Astrocyte (in vitro differentiated cells and primary cell): ENCODE data around the gene RALBP1. TPM values are rescaled to one million over a fixed set of nuclear protein-coding genes. Genes with fewer than 3 reads are reported as not detected.
A peak's percentile ranks its signal among the peaks of the same experiment; 100 is the strongest.

Source experiments
- DNase-seq: peaks from one replicate; pipeline ENCODE4 v3.0.0-alpha.2; 2010; ENCODE audit warnings: low read depth
- FAIRE-seq: peaks from 2 replicates; lab custom pipeline; 2011; peaks lifted over from hg19 to GRCh38; lab: Jason Lieb, UNC
- H2AFZ ChIP-seq: 2 replicates; pipeline ENCODE4 v1.6.0; 2012; ENCODE audit warnings: low read depth, low read length, inconsistent platforms
- H3K27ac ChIP-seq: 2 replicates; pipeline ENCODE4 v1.5.1; 2011; ENCODE audit warnings: low read depth, low read length, inconsistent platforms
- H3K27me3 ChIP-seq: 2 replicates; pipeline ENCODE4 v1.6.0; 2011; ENCODE audit warnings: low read length, inconsistent platforms; ENCODE audit not compliant: insufficient read depth
- H3K36me3 ChIP-seq: 2 replicates; pipeline ENCODE4 v1.5.1; 2011; ENCODE audit warnings: low read length, inconsistent platforms; ENCODE audit not compliant: insufficient read depth
- H3K4me1 ChIP-seq: 2 replicates; pipeline ENCODE4 v1.5.1; 2011; ENCODE audit warnings: low read length, inconsistent platforms; ENCODE audit not compliant: insufficient read depth
- H3K4me2 ChIP-seq: 2 replicates; pipeline ENCODE4 v1.6.0; 2012; ENCODE audit warnings: low read length, inconsistent platforms
- H3K4me3 ChIP-seq: 2 replicates; pipeline ENCODE4 v1.5.1; 2011; ENCODE audit warnings: low read depth, mild to moderate bottlenecking, low read length, inconsistent platforms; ENCODE audit not compliant: insufficient read depth
- H3K79me2 ChIP-seq: 2 replicates; pipeline ENCODE4 v1.6.0; 2012; ENCODE audit warnings: mild to moderate bottlenecking, low read length, inconsistent platforms; ENCODE audit not compliant: insufficient read depth
- H3K9ac ChIP-seq: 2 replicates; pipeline ENCODE4 v1.6.0; 2012; ENCODE audit warnings: mild to moderate bottlenecking, low read length, inconsistent platforms
- H3K9me3 ChIP-seq: 2 replicates; pipeline ENCODE4 v1.5.1; 2012; ENCODE audit warnings: low read depth, mild to moderate bottlenecking, low read length, inconsistent platforms; ENCODE audit not compliant: insufficient read depth
- H4K20me1 ChIP-seq: 2 replicates; pipeline ENCODE4 v1.6.0; 2012; ENCODE audit warnings: low read length, inconsistent platforms; ENCODE audit not compliant: insufficient read depth
- H3K27ac Mint-ChIP-seq: one replicate; pipeline ENCODE4 v1.8.0; 2021; ENCODE audit warnings: mild to moderate bottlenecking, mixed read lengths; ENCODE audit not compliant: unreplicated experiment
- H3K27me3 Mint-ChIP-seq: one replicate; pipeline ENCODE4 v1.8.0; 2021; ENCODE audit warnings: low read depth, mixed read lengths; ENCODE audit not compliant: unreplicated experiment
- H3K36me3 Mint-ChIP-seq: one replicate; pipeline ENCODE4 v1.8.0; 2021; ENCODE audit warnings: low read depth, mixed read lengths; ENCODE audit not compliant: unreplicated experiment
- H3K4me1 Mint-ChIP-seq: one replicate; pipeline ENCODE4 v1.8.0; 2021; ENCODE audit warnings: low read depth, mixed read lengths; ENCODE audit not compliant: unreplicated experiment
- H3K4me3 Mint-ChIP-seq: one replicate; pipeline ENCODE4 v1.8.0; 2021; ENCODE audit warnings: mild to moderate bottlenecking, moderate library complexity, mixed read lengths; ENCODE audit not compliant: unreplicated experiment
- H3K9me3 Mint-ChIP-seq: one replicate; pipeline ENCODE4 v1.8.0; 2021; ENCODE audit warnings: mild to moderate bottlenecking, mixed read lengths; ENCODE audit not compliant: unreplicated experiment
- EZH2 ChIP-seq: IDR thresholded peaks from 2 replicates; pipeline ENCODE4 v1.6.1; 2012; ENCODE audit warnings: mild to moderate bottlenecking, low read length, inconsistent platforms; ENCODE audit not compliant: insufficient read depth
- total RNA-seq: library from RNA; stranded (reverse); gene quantifications from 2 replicates; pipeline ENCODE4 v1.2.1, GENCODE V29; 2021
- TF ChIP-seq, protein P1 (sequence below): IDR thresholded peaks from 2 replicates; pipeline ENCODE4 v1.5.1; 2011; ENCODE audit warnings: low read depth, mild to moderate bottlenecking, inconsistent platforms, low read length, moderate library complexity; ENCODE audit not compliant: insufficient read depth

The RALBP1 gene
- total RNA-seq, 1 donor from 2014 or later, result 57.5 TPM

DNA sequence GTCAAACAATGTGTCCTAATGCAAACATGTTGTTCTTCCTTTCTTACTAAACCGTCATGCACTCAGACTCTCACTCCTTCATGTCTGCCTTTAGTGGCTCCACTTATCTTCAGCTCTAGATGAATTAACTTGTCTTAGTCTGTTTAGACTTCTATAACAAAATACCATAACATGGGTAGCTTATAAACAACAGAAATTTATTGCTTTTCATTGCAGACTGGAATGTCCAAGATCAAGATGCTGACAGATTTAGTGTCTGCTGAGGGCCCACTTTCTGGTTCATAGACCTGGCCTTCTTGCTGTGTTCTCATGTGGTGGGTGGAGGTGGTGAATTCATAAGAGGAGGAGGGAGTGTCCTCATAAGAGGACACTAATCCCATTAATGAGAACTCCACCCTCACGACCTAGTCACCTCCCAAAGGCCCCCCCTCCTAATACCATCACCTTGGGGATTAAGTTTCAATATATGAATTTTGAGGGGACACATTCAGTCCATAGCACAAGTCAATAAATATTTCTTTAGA lies 32.3 kb downstream of the RALBP1 start:
- Histone ChIP-seq H4K20me1 (peaks cover 27% of the 10 kb centered on the region), H3K27ac (no peak overlapping the region), H3K4me3 (no peak overlapping the region), H3K9me3 (no peaks in the 10 kb centered on the region), H3K27me3 (no peaks in the 10 kb centered on the region), H2AFZ (no peak overlapping the region), H3K79me2 (peaks cover 73% of the 10 kb centered on the region), H3K36me3 (no peaks in the 10 kb centered on the region), H3K4me2 (no peak overlapping the region), H3K4me1 (no peaks in the 10 kb centered on the region), H3K9ac (no peak overlapping the region)
- H3K9me3 Mint-ChIP-seq, result peaks cover 9% of the 10 kb centered on the region
- DNase-seq (no peak), FAIRE-seq (no peak)
- no peaks in the 10 kb centered on the region for H3K27me3 Mint-ChIP-seq
- H3K4me1 Mint-ChIP-seq, result peaks cover 7% of the 10 kb centered on the region
- no peak overlapping the region for H3K4me3 Mint-ChIP-seq
- H3K36me3 Mint-ChIP-seq, result peaks cover 10% of the 10 kb centered on the region
- TF ChIP-seq, protein P1, sequence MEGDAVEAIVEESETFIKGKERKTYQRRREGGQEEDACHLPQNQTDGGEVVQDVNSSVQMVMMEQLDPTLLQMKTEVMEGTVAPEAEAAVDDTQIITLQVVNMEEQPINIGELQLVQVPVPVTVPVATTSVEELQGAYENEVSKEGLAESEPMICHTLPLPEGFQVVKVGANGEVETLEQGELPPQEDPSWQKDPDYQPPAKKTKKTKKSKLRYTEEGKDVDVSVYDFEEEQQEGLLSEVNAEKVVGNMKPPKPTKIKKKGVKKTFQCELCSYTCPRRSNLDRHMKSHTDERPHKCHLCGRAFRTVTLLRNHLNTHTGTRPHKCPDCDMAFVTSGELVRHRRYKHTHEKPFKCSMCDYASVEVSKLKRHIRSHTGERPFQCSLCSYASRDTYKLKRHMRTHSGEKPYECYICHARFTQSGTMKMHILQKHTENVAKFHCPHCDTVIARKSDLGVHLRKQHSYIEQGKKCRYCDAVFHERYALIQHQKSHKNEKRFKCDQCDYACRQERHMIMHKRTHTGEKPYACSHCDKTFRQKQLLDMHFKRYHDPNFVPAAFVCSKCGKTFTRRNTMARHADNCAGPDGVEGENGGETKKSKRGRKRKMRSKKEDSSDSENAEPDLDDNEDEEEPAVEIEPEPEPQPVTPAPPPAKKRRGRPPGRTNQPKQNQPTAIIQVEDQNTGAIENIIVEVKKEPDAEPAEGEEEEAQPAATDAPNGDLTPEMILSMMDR, result no peak
- no peak for TF ChIP-seq EZH2
- H3K27ac Mint-ChIP-seq, result no peak overlapping the region

DNA sequence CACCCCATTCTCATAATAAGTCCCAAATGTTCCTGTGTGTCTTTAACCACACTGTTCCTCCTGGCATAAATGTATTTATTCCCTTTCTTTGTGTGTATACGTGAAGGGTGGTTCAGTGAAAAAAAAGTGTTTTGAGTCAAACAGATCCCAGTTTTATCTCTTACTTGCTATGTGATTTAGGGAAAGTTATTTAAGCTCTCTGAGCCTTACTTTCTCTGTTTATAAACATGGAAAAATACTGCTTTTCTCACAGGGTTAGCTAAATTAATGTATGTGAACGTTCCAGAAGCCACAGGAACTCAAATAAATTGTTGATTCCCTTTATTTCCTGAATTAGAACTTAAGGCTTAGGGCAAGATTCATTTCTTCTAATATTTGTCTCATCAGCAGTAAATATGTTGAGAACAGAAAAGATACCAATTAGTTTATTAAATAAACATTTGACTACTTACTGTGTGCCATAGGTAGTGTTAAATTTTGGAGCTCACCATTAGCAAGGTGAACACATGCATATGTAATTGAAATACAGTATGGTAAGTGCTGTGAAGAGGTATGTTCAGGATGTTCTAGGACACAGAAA lies 33.2 kb downstream of the RALBP1 start:
- FAIRE-seq, result no peak
- Histone ChIP-seq H3K36me3 (no peaks in the 10 kb centered on the region), H3K27ac (no peak overlapping the region)

More for the DNA sequence above, 33.2 kb downstream of the RALBP1 start:
- Histone ChIP-seq H3K27me3 (no peaks in the 10 kb centered on the region), H2AFZ (no peak overlapping the region), H4K20me1 (peaks cover 24% of the 10 kb centered on the region), H3K4me3 (no peak overlapping the region), H3K9ac (no peak overlapping the region), H3K79me2 (peaks cover 71% of the 10 kb centered on the region), H3K9me3 (no peaks in the 10 kb centered on the region), H3K4me1 (no peaks in the 10 kb centered on the region), H3K4me2 (no peak overlapping the region)
- no peak for DNase-seq
- Mint-ChIP-seq H3K27ac (peak overlapping the region; percentile 3), H3K4me3 (no peak overlapping the region), H3K9me3 (peaks cover 3% of the 10 kb centered on the region), H3K4me1 (peaks cover 7% of the 10 kb centered on the region), H3K36me3 (peaks cover 3% of the 10 kb centered on the region), H3K27me3 (no peaks in the 10 kb centered on the region)
- TF ChIP-seq, protein P1, result no peak
- no peak for TF ChIP-seq EZH2
